CD4-positive, alpha-beta T cell treated with Interleukin-4 for 4 hours (primary cell): Measurements from ENCODE around the gene WDR90.

Experiments used
- DNase-seq: peaks from one replicate; pipeline ENCODE4 v3.0.0-alpha.2; 2020

The WDR90 gene

GRCh38 chr16:640614-641013, 8.6 kb upstream of the WDR90 start:
- no peak for DNase-seq

- DNase-seq, result peak; percentile 44
Measured at GRCh38 chr16:641326-642188, 7.6 kb upstream of the WDR90 start, which contains the start of gene MCRIP2. Gene MCRIP2, plus strand, starts transcription at chr16:641828. Its CDS starts 164 bp downstream, at chr16:641992.

- DNase-seq, result no peak
Measured at GRCh38 chr16:642189-643049, 6.7 kb upstream of the WDR90 start.

GRCh38 chr16:643050-643368, 6.2 kb upstream of the WDR90 start:
- no peak for DNase-seq

- no peak for DNase-seq
Measured at GRCh38 chr16:644556-644955, 4.6 kb upstream of the WDR90 start.

- DNase-seq, result no peak
Measured at GRCh38 chr16:645852-646678, 3.1 kb upstream of the WDR90 start.

- no peak for DNase-seq
Measured at GRCh38 chr16:646679-647172, 2.4 kb upstream of the WDR90 start.

- no peak for DNase-seq
Measured at GRCh38 chr16:647173-647902, 1.8 kb upstream of the WDR90 start.

- no peak for DNase-seq
Measured at GRCh38 chr16:648071-648780, 939 bp upstream of the WDR90 start.

- DNase-seq, result no peak
Measured at GRCh38 chr16:649631-650030, 466 bp downstream of the WDR90 start.

GRCh38 chr16:651844-652243, 2.7 kb downstream of the WDR90 start:
- no peak for DNase-seq

- no peak for DNase-seq
Measured at GRCh38 chr16:652454-653305, 3.5 kb downstream of the WDR90 start.

GRCh38 chr16:654034-654433, 4.9 kb downstream of the WDR90 start:
- no peak for DNase-seq

GRCh38 chr16:657487-657886, 8.3 kb downstream of the WDR90 start:
- DNase-seq, result no peak

- no peak for DNase-seq
Measured at GRCh38 chr16:658679-659571, 9.8 kb downstream of the WDR90 start.

- no peak for DNase-seq
Measured at GRCh38 chr16:659618-660017, 10.5 kb downstream of the WDR90 start.

- DNase-seq, result no peak
Measured at GRCh38 chr16:660132-660458, 10.9 kb downstream of the WDR90 start.

- peak; percentile 41 for DNase-seq
Measured at GRCh38 chr16:660459-661183, 11.5 kb downstream of the WDR90 start.
